NCI-H146 treated with DMSO at 0.1 percent for 48 hours (cell line): ENCODE results near the gene GALR2.

ENCODE experiments used
- DNase-seq: peaks from one replicate; lab custom pipeline; 2025; ENCODE audit not compliant: unreplicated experiment; lab: John Stamatoyannopoulos, UW

GALR2 gene

GRCh38 chr17:76079535-76079955 is 5.0 kb downstream of the GALR2 start:
- peak; percentile 17 for DNase-seq

DNA sequence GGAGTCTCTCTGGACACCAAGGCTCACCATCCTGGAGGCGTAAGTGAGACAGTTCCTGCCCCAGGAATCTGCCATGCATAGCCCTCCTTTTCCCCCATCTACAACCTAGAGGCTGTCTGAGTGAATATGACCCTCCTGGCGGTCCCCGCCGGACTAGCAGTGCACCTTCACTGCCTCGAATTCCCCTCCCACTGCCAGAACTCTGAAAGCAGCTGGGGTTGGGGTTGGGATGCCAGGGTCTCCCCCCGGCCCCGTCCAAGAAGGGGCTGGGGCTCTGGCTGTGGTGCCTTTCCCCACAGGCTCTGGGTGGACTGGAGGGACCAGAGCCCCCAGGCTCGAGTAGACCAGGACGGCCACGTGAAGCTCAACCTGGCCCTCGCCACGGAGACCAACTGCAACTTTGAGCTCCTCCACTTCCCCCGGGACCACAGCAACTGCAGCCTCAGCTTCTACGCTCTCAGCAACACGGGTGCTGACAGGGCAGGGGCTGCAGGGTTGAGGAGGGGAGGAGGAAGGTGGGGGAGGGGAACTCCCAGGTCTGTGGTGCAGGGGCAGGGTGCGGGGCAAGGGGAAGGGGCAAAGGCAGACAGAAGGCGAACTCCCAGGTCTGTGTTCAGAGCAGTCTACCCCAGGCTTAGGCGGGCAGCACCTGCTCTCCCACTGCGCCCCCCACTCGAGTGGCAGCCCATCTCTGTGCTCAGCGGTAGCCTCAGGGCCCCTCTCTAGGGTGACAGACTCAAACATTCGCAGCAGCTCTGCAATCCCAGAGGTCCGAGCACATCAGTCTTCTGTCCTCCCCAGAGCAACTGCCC is 5.6 kb downstream of the GALR2 start:
- no peak for DNase-seq

DNA sequence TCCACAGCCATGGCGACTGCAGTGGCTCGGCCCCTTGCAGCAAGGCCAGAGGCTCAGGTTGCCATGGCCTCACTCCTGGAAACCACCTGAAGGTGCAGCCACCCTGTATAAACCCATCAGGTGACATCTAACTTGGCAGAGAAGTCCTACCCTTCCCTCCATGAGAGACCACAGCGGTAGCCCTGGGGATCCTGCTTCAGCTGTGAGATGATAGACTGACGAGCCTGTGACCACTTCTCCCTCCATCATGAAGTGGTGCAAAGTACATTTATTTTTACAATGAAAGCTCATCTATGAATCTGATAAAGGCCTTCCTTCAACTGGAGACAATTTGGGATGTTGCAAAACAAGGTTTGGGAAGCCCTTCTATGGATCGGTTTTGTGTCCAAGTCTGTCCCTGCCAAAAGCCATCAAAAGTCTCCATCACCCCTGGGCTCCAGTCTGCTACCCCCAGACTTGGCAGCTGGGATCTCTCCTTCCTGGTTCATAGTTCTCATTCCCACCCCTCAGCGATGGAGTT is 6.2 kb downstream of the GALR2 start:
- no peak for DNase-seq

DNA sequence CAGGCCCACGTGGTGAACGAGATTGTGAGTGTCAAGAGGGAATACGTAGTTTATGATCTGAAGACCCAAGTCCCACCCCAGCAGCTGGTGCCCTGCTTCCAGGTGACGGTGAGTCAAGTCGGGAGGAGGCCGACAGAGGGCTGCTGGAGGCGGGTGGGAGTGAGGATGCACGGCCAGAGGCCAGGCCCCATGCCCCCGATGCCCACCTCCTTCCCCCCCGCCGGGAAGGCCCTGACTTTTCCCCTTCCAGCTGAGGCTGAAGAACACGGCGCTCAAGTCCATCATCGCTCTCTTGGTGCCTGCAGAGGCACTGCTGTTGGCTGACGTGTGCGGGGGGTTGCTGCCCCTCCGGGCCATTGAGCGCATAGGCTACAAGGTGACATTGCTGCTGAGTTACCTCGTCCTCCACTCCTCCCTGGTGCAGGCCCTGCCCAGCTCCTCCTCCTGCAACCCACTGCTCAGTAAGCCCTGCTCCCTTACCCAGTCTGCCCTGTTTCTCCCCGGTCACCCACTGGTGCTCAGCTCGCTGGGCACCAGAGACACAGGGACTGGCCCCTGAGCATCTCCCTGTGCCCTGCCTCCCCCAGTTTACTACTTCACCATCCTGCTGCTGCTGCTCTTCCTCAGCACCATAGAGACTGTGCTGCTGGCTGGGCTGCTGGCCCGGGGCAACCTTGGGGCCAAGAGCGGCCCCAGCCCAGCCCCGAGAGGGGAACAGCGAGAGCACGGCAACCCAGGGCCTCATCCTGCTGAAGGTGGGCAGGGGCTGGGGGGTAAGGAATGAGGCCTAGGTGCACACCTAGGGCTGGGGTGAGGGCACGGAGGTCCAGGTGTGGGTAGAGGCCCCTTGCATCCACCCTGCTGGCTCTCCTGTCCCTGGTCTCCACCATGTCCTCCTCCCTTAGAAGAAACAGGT is 7.0 kb downstream of the GALR2 start:
- no peak for DNase-seq

DNA sequence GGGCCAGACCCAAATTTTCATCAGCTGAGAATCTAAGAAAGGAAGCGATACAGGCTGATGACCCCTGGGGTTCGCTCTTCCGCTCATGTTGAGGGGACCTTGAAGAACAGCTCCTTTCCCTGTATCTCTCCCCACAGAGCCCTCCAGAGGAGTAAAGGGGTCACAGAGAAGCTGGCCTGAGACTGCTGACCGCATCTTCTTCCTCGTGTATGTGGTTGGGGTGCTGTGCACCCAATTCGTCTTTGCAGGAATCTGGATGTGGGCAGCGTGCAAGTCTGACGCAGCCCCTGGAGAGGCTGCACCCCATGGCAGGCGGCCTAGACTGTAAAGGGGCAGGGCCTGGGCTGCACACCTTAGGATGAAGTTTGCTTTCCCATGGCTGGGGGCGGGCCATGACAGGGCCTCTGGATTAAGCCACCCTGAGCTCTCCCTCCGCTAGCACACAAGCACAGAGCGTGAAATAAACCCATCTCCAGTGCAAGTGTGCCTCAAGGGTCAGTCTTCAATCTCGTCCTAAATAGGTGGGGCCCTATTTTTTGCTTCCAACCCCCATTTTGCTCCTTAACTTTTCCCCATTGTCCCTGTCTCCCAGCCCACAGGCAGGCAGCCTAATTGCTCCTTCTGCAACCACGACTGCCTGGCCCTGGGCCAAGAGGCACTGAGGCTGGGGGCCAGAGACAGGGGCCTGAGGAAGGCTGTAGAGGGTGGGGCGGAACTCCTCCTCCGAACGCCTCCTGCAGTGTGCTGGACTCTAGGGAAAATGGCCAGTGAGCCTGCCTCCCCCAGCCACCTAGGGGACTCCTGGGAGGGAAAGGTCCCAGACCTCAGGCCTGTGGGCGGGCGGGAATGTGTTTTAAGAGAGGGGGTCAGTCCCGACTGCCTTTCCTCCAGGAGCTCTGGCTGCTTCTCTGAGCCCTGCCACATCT is 8.0 kb downstream of the GALR2 start:
- DNase-seq: no peak

GRCh38 chr17:76083536-76084182 is 9.1 kb downstream of the GALR2 start:
- no peak for DNase-seq

DNA sequence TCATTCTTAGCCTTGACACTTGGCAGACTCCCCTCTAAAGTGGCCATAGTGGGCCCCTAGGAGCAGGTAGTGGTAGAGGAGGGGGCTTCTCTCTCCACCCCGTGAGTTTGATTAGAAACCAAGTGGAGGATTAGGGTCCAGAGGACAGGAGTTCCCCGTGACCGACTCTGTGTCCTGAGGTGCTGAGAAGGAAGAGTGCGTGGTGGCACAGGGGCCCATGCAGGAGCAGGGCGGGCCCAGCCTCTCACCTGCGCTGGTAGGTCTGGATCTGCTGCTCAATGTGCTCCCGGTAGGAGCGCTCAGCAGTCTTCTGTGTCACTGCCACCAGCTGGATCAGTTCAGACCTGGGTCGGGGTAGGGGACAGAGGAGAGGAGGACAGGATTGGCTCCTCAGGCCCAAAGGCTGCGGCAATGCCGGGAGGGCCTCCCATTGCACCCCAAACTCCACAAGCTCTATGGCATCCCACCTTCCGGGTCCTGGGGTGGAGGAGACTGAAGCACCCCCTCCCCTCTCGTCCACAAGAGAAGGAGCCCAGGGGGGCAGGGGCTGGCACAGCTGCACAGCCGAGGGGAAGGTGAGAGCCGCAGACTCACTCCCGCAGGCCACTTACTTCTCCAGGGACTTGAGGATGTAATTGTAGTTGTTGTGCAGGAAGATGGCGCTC is 10.6 kb downstream of the GALR2 start:
- no peak for DNase-seq

- DNase-seq: no peak
Measured at GRCh38 chr17:76085731-76086366, 11.3 kb downstream of the GALR2 start.

DNA sequence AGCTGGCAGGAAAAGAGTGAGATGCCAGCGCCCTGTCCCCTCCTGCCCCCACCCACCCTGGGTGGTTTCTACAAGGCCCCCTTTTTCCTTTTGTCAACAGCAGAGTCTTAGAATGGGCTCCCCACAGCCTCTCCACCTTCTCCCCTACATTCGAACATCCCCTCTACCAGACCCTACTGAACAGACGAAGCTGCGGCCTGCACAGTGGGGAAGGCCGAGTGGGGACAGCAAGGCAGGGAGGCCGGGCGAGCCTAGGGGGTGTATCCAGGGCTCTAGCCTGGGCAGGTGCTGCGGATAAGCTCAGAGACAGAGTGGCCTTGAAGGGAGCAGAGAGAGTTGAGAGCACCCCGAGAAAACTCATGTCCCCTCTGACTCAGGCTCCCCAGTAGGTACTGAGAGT is 11.8 kb downstream of the GALR2 start:
- DNase-seq: no peak

GRCh38 chr17:76087531-76087930 is 12.9 kb downstream of the GALR2 start:
- no peak for DNase-seq

DNA sequence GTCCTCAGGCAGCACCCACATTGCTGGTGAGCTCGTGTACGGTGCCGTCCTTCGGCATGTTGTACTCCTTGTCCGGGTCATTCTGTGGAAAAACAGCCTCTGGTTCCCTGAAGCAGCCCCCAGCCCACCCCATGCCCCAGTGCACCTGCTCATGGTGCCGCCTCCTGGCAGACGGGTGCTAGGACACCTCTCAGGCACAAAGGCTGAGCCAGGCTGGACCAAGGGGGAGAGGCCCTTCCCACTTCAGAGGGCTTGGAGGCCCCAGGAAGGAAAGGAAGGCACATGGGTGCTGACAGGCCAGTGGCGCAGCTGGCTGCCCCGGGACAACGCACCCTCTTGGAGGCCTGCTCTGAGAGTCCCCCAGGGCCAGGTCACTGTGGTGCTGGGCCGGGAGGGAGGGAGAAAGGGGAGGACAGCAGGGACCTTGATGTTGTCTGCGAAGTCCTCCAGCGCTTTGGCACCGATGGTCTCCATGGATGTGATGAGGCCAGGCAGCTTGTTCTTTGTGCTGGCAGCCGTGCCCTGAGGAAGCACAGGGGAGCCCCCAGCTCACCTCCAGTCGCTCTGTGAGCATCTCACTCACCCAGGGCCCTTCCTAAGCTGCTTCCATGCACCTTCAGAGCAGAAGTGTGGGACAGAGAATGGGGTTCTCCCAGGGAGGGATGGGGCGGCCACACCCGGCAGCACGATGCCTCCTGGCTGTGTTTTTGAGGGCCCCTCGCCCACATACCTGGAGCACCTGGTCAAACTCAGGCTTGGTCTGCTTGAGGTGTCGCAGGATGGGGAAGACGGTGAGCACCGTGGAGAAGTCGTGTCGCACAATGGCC is 13.7 kb downstream of the GALR2 start:
- no peak for DNase-seq

DNA sequence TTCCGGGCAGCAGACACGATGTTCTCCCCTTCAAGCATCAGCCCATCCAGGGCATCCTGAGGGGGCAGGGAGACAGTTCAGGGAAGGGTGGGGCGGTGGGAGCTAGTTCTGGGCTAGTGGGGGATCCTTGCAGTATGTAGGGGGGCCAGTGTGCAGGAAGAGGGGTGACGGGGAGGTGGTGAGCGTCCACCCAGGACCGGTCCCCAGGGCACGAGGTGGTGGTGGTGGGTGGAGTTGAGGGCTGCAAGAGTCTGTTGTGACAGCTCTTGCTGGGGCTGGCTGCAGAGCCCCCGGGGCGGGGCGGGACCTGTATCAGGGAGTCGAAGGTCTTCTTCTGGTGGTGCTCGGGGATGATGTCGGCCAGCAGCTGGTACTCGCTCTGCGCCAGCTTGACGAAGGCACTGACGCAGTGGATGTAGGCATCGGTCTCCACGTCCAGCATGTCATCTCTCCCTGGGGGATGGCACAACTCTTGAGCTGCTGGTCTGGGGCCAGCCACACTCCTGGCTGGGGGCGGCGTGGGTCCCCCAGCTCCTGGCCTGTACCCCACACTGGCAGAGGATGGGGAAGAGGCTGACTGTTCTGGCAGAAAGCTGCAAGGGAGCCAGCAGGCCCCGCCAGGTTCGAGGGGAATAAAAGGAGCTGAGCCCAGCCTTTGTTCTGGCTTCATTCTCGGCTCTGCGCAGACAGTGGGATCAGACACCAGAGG is 14.4 kb downstream of the GALR2 start:
- no peak for DNase-seq

GRCh38 chr17:76089680-76090516 is 15.3 kb downstream of the GALR2 start:
- no peak for DNase-seq

DNA sequence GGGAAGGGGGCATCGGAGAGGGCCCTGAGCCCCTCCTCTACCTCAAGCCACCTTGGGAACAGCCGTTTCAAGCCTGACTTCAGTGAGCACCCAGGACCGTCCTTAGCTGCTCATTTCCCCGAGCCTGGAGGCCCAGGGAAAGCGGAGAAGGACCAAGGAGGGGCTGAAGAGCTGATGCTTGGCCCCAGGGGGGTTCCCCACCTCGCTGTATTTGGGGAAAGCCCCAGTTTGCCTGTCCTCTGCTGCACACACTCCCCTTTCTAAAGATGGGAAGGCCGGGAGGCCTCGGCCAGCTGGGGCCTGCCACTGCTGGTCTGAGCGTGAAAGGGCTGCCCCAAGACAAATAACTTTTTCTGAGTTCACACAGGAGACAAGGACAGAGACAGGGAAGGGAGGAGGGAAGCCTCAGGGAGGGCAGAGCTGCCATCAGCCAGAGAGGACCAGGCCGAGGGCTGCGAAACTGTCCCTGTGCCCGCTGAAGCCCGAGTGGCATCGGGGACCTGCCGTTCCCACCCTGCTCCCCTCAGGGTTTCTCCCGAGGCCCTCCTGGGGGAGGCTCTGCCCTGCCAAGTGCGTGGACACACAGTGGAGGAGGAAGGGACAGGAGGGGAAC is 16.0 kb downstream of the GALR2 start:
- DNase-seq: no peak

DNA sequence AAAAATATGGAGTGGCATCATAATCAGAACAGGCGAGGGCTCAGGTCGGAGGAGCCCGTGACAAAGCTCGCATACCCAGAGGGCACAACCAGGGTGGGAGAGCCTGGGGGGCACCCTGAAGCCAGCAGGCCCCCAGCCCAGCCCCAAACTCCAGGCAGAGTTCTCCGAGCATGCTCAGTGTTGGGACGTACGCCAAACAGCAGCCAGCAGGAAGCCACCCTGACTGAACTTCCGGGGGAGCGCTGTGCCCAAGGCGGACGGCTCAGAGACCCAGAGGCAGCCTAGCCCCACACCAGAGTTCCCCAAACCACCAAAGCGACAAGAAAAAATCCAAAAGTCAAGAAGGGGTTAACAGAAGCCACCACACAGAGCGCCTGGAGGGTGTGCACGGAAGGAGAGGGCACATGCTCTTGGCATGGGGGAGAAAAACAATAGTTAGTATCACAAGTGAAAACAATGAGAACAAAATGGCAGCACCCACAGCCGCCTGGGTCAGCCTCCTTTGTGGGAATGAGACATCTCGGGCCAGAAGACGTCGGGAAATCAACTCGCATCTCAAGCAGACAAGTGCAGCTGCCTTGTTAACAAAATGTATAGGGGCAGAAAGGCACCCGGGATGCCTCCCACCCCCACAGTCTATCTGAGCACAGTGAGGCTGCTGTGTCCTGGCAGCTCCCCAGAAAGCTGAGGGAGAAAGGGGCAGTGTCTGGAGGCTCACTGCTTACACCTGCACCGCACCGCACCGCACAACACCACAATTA is 17.1 kb downstream of the GALR2 start:
- DNase-seq: no peak
